Endothelial cell of umbilical vein (primary cell): ENCODE measurements around the gene ANKRD44. TPM values are rescaled to one million over a fixed set of nuclear protein-coding genes. Genes with fewer than 3 reads are reported as not detected.

ENCODE experiments used
- BruUV-seq: library from RNA; stranded (reverse); fragments of 400-500 nt; replicated peaks from 2 replicates; lab custom pipeline; 2021; lab: Mats Ljungman, UMichigan
- CTCF ChIA-PET: fragments of 300-600, 350-600 bp; sonication (Branson Sonifier 250); formaldehyde crosslinking; loops from one replicate; lab custom pipeline; 2021; ENCODE audit warnings: antibody characterized with exemption, inconsistent platforms; lab: Charles Lee
- POLR2A ChIA-PET: fragments of 300-600, 350-600 bp; sonication (Branson Sonifier 250); formaldehyde crosslinking; loops from one replicate; lab custom pipeline; 2021; ENCODE audit warnings: antibody characterized with exemption, inconsistent platforms; lab: Charles Lee
- DNase-seq: peaks from one replicate; pipeline ENCODE4 v3.0.0-alpha.2; 2011; ENCODE audit warnings: low read depth, low spot score
- FAIRE-seq: peaks from 2 replicates; lab custom pipeline; 2011; peaks lifted over from hg19 to GRCh38; lab: Jason Lieb, UNC
- H2AFZ ChIP-seq: 2 replicates; pipeline ENCODE4 v1.6.0; 2012; ENCODE audit warnings: low read depth, low read length, control low read depth, inconsistent platforms
- H3K27ac ChIP-seq: 2 replicates; pipeline ENCODE4 v1.5.1; 2011; ENCODE audit warnings: low read depth, mild to moderate bottlenecking, control low read depth, low read length, moderate library complexity; ENCODE audit not compliant: insufficient read depth
- H3K27me3 ChIP-seq, 2 experiments: 2 replicates each; pipeline versions ENCODE4 v1.6.0 to v1.6.1; 2011; ENCODE audit warnings: low read length in 2 of 2, mixed read lengths in 1 of 2; ENCODE audit not compliant: control insufficient read depth in 2 of 2, insufficient read depth in 2 of 2
- H3K36me3 ChIP-seq, 2 experiments: 2 replicates in 1 of 2; 3 replicates in 1 of 2; pipeline ENCODE4 v1.5.1; 2011; ENCODE audit warnings: low read length in 2 of 2, mild to moderate bottlenecking in 1 of 2, moderate library complexity in 1 of 2; ENCODE audit not compliant: control insufficient read depth in 2 of 2, insufficient read depth in 2 of 2; ENCODE audit errors: extremely low read depth in 1 of 2
- H3K4me1 ChIP-seq: 3 replicates; pipeline ENCODE4 v1.5.1; 2011; ENCODE audit warnings: mild to moderate bottlenecking, low read length; ENCODE audit not compliant: control insufficient read depth, insufficient read depth; ENCODE audit errors: extremely low read depth
- H3K4me2 ChIP-seq: 2 replicates; pipeline ENCODE4 v1.6.1; 2011; ENCODE audit warnings: low read length, control low read depth, mixed read lengths; ENCODE audit not compliant: insufficient read depth
- H3K4me3 ChIP-seq, 3 experiments: fragments of 200-600 bp in 1 of 3; sonication (generic), shearing (Covaris generic) in 1 of 3; replicated peaks in 1 of 3; 2 replicates each; pipeline ENCODE4 v1.5.1; 2011 to 2016; ENCODE audit warnings: control low read depth in 3 of 3, low read length in 3 of 3, mild to moderate bottlenecking in 2 of 3, inconsistent platforms in 1 of 3, low read depth in 1 of 3, moderate library complexity in 1 of 3; ENCODE audit not compliant: insufficient read depth in 1 of 3
- H3K79me2 ChIP-seq: 2 replicates; pipeline ENCODE4 v1.6.0; 2012; ENCODE audit warnings: low read length, inconsistent platforms; ENCODE audit not compliant: control insufficient read depth, insufficient read depth
- H3K9ac ChIP-seq: replicated peaks from 2 replicates; pipeline ENCODE3; 2011; ENCODE audit warnings: low read length, control low read depth; ENCODE audit not compliant: insufficient read depth; ENCODE audit errors: extremely low read depth
- H3K9me1 ChIP-seq: replicated peaks from 3 replicates; pipeline ENCODE4 v1.6.0; 2011; ENCODE audit warnings: mild to moderate bottlenecking, low read length; ENCODE audit not compliant: control insufficient read depth, insufficient read depth; ENCODE audit errors: extremely low read depth
- H3K9me3 ChIP-seq: replicated peaks from 2 replicates; pipeline ENCODE4 v1.5.1; 2012; ENCODE audit warnings: low read length, inconsistent platforms; ENCODE audit not compliant: control insufficient read depth, insufficient read depth
- H4K20me1 ChIP-seq: replicated peaks from 2 replicates; pipeline ENCODE3; 2011; ENCODE audit warnings: mild to moderate bottlenecking, low read length; ENCODE audit not compliant: control insufficient read depth, insufficient read depth; ENCODE audit errors: extremely low read depth
- EZH2 ChIP-seq: IDR thresholded peaks from 2 replicates; pipeline ENCODE4 v1.6.1; 2012; ENCODE audit warnings: borderline replicate concordance, low read depth, mild to moderate bottlenecking, moderate library complexity, low read length, inconsistent platforms; ENCODE audit not compliant: severe bottlenecking
- FOS ChIP-seq: IDR thresholded peaks from 2 replicates; pipeline ENCODE4 v1.6.1; 2011; ENCODE audit warnings: mild to moderate bottlenecking, low read length, moderate library complexity, borderline replicate concordance; ENCODE audit not compliant: insufficient read depth
- GATA2 ChIP-seq: IDR thresholded peaks from 2 replicates; pipeline ENCODE4 v1.7.0; 2011; ENCODE audit warnings: low read depth, mild to moderate bottlenecking, moderate library complexity, mixed read lengths, low read length; ENCODE audit not compliant: insufficient read length, insufficient read depth
- JUN ChIP-seq: IDR thresholded peaks from 2 replicates; pipeline ENCODE4 v1.6.1; 2011; ENCODE audit warnings: borderline replicate concordance, low read depth; ENCODE audit not compliant: insufficient read length, insufficient read depth
- MAX ChIP-seq: IDR thresholded peaks from 2 replicates; pipeline ENCODE4 v1.6.1; 2011; ENCODE audit not compliant: insufficient read depth, insufficient read length
- MYC ChIP-seq: IDR thresholded peaks from one replicate; pipeline ENCODE4 v1.6.1; 2011; ENCODE audit warnings: mild to moderate bottlenecking, low read depth, low read length
- POLR2A ChIP-seq: IDR thresholded peaks from 2 replicates; pipeline ENCODE4 v1.6.1; 2012; ENCODE audit warnings: low read depth, mild to moderate bottlenecking, control low read depth, low read length
- POLR2AphosphoS5 ChIP-seq: IDR thresholded peaks from 2 replicates; pipeline ENCODE4 v1.6.1; 2012; ENCODE audit warnings: low read depth, mild to moderate bottlenecking, control low read depth, low read length, moderate library complexity; ENCODE audit not compliant: insufficient read depth
- dilution Hi-C: fragments of 300-500 bp; cut with MboI; formaldehyde crosslinking; loops from one replicate; pipeline ENCODE4 v1.15.0; 2019; ENCODE audit warnings: low sequenced_read_pairs; ENCODE audit not compliant: extremely low pct_ligation_motif_present
- intact Hi-C: fragments of 100-400 bp; cut with micrococcal nuclease; formaldehyde crosslinking; loops from one replicate; pipeline ENCODE4 v1.10.0; 2022
- polyA plus RNA-seq, 4 experiments: library from polyadenylated mRNA; depleted of rRNA in 3 of 4; stranded (reverse) in 3 of 4; unstranded in 1 of 4; fragments of >200 nt; gene quantifications; 2 replicates each; pipeline versions ENCODE4 v1.2.1 to v1.2.3, GENCODE V29; 2011 to 2012; ENCODE audit warnings: missing spikeins in 1 of 4
- total RNA-seq: library from RNA; stranded (reverse); gene quantifications from 2 replicates; pipeline ENCODE4 v1.2.3, GENCODE V29; 2021
- TF ChIP-seq, protein P1 (sequence below), 2 donors: IDR thresholded peaks; 1 replicate in 1 of 2; 2 replicates in 1 of 2; pipeline ENCODE4 v1.5.1; 2011; ENCODE audit warnings: low read length in 2 of 2, mild to moderate bottlenecking in 2 of 2, moderate library complexity in 2 of 2, control low read depth in 1 of 2, inconsistent platforms in 1 of 2, low read depth in 1 of 2; ENCODE audit not compliant: insufficient read depth in 1 of 2; ENCODE audit errors: extremely low read depth in 1 of 2

The ANKRD44 gene
- total and polyA plus RNA-seq, 2 donors (not counting 3 experiments of a cell fraction or from before 2014, with no cell fraction given): 3.4 to 6.1 TPM

DNA sequence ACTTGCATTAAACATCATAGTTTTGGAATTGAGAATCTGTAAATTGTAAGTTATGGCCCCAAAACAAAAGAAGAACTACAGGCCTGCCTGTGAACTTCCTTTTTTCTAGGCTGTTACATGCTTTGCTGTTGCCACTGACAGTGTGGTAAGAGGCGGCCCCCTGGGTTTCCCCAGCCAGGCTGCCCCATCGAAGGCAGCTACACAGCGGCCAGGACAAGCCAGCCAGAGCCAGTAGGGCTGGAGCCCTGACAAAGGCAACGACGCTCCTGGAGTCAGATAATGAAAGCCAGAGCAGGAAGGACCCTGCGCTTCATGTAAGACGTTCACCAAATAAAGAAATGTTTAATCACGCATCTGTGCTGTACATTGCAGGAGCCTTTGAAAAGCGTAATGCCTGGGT is 55.0 kb downstream of the ANKRD44 start:
- Histone ChIP-seq H3K4me1 (no peaks in the 10 kb centered on the region), H3K9ac (no peak overlapping the region), H3K27ac (no peak overlapping the region), H3K36me3 (no peaks in the 10 kb centered on the region), H3K27me3 (no peaks in the 10 kb centered on the region), H3K4me2 (no peak overlapping the region), H2AFZ (no peak overlapping the region), H3K9me3 (no peaks in the 10 kb centered on the region), H3K4me3 (no peak overlapping the region), H3K9me1 (no peaks in the 10 kb centered on the region), H3K79me2 (no peaks in the 10 kb centered on the region), H4K20me1 (no peaks in the 10 kb centered on the region)
- intact Hi-C loops (no loop called here), dilution Hi-C loops (no loop called here)
- ChIA-PET POLR2A (no interaction called here), CTCF (no interaction called here)
- FAIRE-seq (no peak), DNase-seq (no peak)
- TF ChIP-seq EZH2 (no peak), FOS (no peak), GATA2 (no peak), JUN (no peak), POLR2A (no peak), POLR2AphosphoS5 (no peak), MAX (no peak), MYC (no peak)
- TF ChIP-seq, protein P1, sequence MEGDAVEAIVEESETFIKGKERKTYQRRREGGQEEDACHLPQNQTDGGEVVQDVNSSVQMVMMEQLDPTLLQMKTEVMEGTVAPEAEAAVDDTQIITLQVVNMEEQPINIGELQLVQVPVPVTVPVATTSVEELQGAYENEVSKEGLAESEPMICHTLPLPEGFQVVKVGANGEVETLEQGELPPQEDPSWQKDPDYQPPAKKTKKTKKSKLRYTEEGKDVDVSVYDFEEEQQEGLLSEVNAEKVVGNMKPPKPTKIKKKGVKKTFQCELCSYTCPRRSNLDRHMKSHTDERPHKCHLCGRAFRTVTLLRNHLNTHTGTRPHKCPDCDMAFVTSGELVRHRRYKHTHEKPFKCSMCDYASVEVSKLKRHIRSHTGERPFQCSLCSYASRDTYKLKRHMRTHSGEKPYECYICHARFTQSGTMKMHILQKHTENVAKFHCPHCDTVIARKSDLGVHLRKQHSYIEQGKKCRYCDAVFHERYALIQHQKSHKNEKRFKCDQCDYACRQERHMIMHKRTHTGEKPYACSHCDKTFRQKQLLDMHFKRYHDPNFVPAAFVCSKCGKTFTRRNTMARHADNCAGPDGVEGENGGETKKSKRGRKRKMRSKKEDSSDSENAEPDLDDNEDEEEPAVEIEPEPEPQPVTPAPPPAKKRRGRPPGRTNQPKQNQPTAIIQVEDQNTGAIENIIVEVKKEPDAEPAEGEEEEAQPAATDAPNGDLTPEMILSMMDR (IDR thresholded peaks at IDR 0.05; ENCODE audit: extremely low read depth in 1 of 2, insufficient read depth in 1 of 2, low read depth in 1 of 2, low read length in 2 of 2): no peak
- no TSS peak for BruUV-seq
